OCI-LY1 (cell line): ENCODE measurements around the gene NDUFB3.

Experiments used
- H2AFZ ChIP-seq: fragments of 200-600 bp; sonication (generic), shearing (Covaris generic); 2 replicates; pipeline ENCODE4 v1.6.0; 2014; ENCODE audit warnings: antibody characterized with exemption, mild to moderate bottlenecking, low read length
- H3F3A ChIP-seq: fragments of 200-600 bp; sonication (generic), shearing (Covaris generic); 2 replicates; pipeline ENCODE4 v1.6.0; 2014; ENCODE audit warnings: mild to moderate bottlenecking, antibody characterized with exemption, low read length, moderate library complexity; ENCODE audit not compliant: insufficient read depth
- H3K27ac ChIP-seq: fragments of 200-600 bp; sonication (generic); 2 replicates; pipeline ENCODE4 v1.5.1; 2014; ENCODE audit warnings: low read length, mixed run types, mild to moderate bottlenecking, low read depth; ENCODE audit not compliant: poor library complexity, severe bottlenecking
- H3K27me3 ChIP-seq: fragments of 200-600 bp; sonication (generic); 2 replicates; pipeline ENCODE4 v1.6.0; 2014; ENCODE audit warnings: antibody characterized with exemption, mild to moderate bottlenecking, low read length, moderate library complexity; ENCODE audit not compliant: insufficient read depth
- H3K36me3 ChIP-seq: fragments of 200-600 bp; sonication (generic); 2 replicates; pipeline ENCODE4 v1.6.1; 2014; ENCODE audit warnings: mild to moderate bottlenecking, antibody characterized with exemption, low read length, moderate library complexity, mixed read lengths; ENCODE audit not compliant: insufficient read depth
- H3K4me1 ChIP-seq: fragments of 200-600 bp; sonication (generic); 2 replicates; pipeline ENCODE4 v1.5.1; 2014; ENCODE audit warnings: mild to moderate bottlenecking, low read length, moderate library complexity; ENCODE audit not compliant: insufficient read depth, severe bottlenecking
- H3K4me2 ChIP-seq: fragments of 200-600 bp; sonication (generic), shearing (Covaris generic); 2 replicates; pipeline ENCODE4 v1.6.1; 2014; ENCODE audit warnings: low read length
- H3K4me3 ChIP-seq: fragments of 200-600 bp; sonication (generic); 2 replicates; pipeline ENCODE4 v1.5.1; 2014; ENCODE audit warnings: low read length, low read depth, mild to moderate bottlenecking, mixed read lengths; ENCODE audit not compliant: poor library complexity, severe bottlenecking
- H3K79me2 ChIP-seq: fragments of 200-600 bp; shearing (Covaris generic); 2 replicates; pipeline ENCODE4 v1.6.1; 2016; ENCODE audit warnings: mixed run types, low read length, mixed read lengths; ENCODE audit not compliant: insufficient read depth
- H3K9ac ChIP-seq: fragments of 200-600 bp; sonication (generic), shearing (Covaris generic); 2 replicates; pipeline ENCODE4 v1.6.1; 2014; ENCODE audit warnings: mild to moderate bottlenecking, low read length, mixed read lengths
- H3K9me2 ChIP-seq: fragments of 200-600 bp; sonication (generic), shearing (Covaris generic); 2 replicates; pipeline ENCODE4 v1.6.1; 2014; ENCODE audit warnings: low read depth, mild to moderate bottlenecking, low read length, mixed read lengths
- H3K9me3 ChIP-seq: fragments of 200-600 bp; shearing (Covaris generic); 2 replicates; pipeline ENCODE4 v1.6.1; 2014; ENCODE audit warnings: low read length, mixed read lengths
- H4K20me1 ChIP-seq: fragments of 200-600 bp; sonication (generic), shearing (Covaris generic); 2 replicates; pipeline ENCODE4 v1.6.0; 2016; ENCODE audit warnings: mild to moderate bottlenecking, low read length; ENCODE audit not compliant: insufficient read depth
- CTCF ChIP-seq: fragments of 200-600 bp; sonication (generic), shearing (Covaris generic); IDR thresholded peaks from 2 replicates; pipeline ENCODE4 v1.5.1; 2017; ENCODE audit warnings: mild to moderate bottlenecking, antibody characterized with exemption, low read length, moderate library complexity, mixed read lengths
- EZH2 ChIP-seq: fragments of 200-600 bp; sonication (generic), shearing (Covaris generic); IDR thresholded peaks from 2 replicates; pipeline ENCODE4 v1.8.0; 2017; ENCODE audit warnings: borderline replicate concordance, mixed run types, mild to moderate bottlenecking, antibody characterized with exemption, low read length, moderate library complexity, mixed read lengths

Gene NDUFB3

DNA sequence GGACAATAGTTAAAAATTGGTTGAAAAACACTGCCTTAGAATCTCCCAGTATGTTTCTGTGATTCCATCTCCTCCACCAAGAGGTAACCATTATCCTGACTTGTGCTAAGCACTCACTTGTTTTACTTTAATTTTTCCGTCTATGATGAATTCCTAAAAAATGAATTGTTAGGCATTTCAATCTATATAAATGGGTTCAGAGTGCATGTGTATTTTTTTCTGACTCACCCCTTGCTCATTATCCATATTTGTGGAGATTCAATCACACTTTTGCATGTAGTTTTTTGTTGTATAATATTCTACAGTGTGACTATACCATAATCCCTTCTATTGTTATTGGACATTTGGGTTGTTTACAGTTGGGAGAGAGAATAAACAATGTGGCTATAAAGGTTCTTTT, 1.3 kb downstream of the NDUFB3 start:
- Histone ChIP-seq H3F3A (no peaks in the 10 kb centered on the region), H3K4me3 (peak overlapping the region; percentile 90), H3K27me3 (no peaks in the 10 kb centered on the region), H3K79me2 (peaks cover 73% of the 10 kb centered on the region), H4K20me1 (no peaks in the 10 kb centered on the region), H3K4me1 (peaks cover 44% of the 10 kb centered on the region), H2AFZ (no peak overlapping the region), H3K27ac (no peak overlapping the region), H3K9me3 (no peaks in the 10 kb centered on the region), H3K9me2 (no peaks in the 10 kb centered on the region), H3K9ac (no peak overlapping the region), H3K4me2 (peak overlapping the region; percentile 89), H3K36me3 (no peaks in the 10 kb centered on the region)
- TF ChIP-seq EZH2 (no peak), CTCF (no peak)

- Histone ChIP-seq H3K9me3 (no peaks in the 10 kb centered on the region), H3K4me3 (no peak overlapping the region), H3K79me2 (peaks cover 55% of the 10 kb centered on the region), H3F3A (no peaks in the 10 kb centered on the region), H3K9ac (no peak overlapping the region), H3K27me3 (no peaks in the 10 kb centered on the region), H3K36me3 (peaks cover 13% of the 10 kb centered on the region), H3K4me2 (no peak overlapping the region), H3K9me2 (no peaks in the 10 kb centered on the region), H3K27ac (no peak overlapping the region), H4K20me1 (no peaks in the 10 kb centered on the region), H3K4me1 (peaks cover 24% of the 10 kb centered on the region), H2AFZ (no peak overlapping the region)
- no peak for TF ChIP-seq EZH2
- TF ChIP-seq CTCF, result no peak
Measured at GRCh38 chr2:201074996-201075395, 3.2 kb downstream of the NDUFB3 start.

DNA sequence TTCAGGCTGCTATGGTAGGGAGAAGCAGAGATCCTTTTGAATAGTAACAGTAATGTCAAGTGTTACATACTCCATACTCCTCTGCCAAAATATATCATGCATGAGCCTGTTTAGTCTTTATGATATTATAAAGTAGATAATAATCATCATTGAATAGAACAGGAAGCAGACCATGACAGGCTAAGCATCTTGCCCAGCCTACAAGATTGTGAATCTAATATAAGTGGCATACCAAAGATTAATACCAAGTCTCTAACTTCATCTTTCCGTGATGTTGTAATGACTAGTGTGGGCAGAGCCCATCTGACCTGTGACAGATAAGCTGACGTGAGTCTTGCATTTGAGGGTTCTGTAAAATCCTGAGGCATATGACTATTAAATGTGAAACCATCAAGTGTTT, 13.1 kb downstream of the NDUFB3 start:
- Histone ChIP-seq H2AFZ (no peak overlapping the region), H3K27me3 (no peaks in the 10 kb centered on the region), H3K4me2 (no peak overlapping the region), H3K9me3 (no peaks in the 10 kb centered on the region), H3K4me3 (no peak overlapping the region), H3K9ac (no peak overlapping the region), H3K79me2 (no peaks in the 10 kb centered on the region), H3K36me3 (peaks cover 60% of the 10 kb centered on the region), H3F3A (no peaks in the 10 kb centered on the region), H3K4me1 (no peaks in the 10 kb centered on the region), H3K9me2 (no peaks in the 10 kb centered on the region), H4K20me1 (no peaks in the 10 kb centered on the region), H3K27ac (no peak overlapping the region)
- no peak for TF ChIP-seq EZH2
- TF ChIP-seq CTCF, result no peak
